Keratinocyte (primary cell): ENCODE data around the gene ADAM19. TPM values are rescaled to one million over a fixed set of nuclear protein-coding genes. Genes with fewer than 3 reads are reported as not detected.
A peak's percentile ranks its signal among the peaks of the same experiment; 100 is the strongest.

Experiments
- DNase-seq: peaks from one replicate; pipeline ENCODE4 v3.0.0-alpha.2; 2011; ENCODE audit warnings: low read depth, missing footprints, low spot score
- FAIRE-seq: peaks from 2 replicates; lab custom pipeline; 2011; peaks lifted over from hg19 to GRCh38; lab: Jason Lieb, UNC
- H2AFZ ChIP-seq: 2 replicates; pipeline ENCODE4 v1.6.0; 2012; ENCODE audit warnings: low read length, control low read depth, inconsistent platforms; ENCODE audit not compliant: control insufficient read depth
- H3K27ac ChIP-seq: 2 replicates; pipeline ENCODE4 v1.5.1; 2011; ENCODE audit warnings: low read length; ENCODE audit not compliant: control insufficient read depth, insufficient read depth
- H3K27me3 ChIP-seq: 3 replicates; pipeline ENCODE4 v1.6.0; 2011; ENCODE audit warnings: low read length; ENCODE audit not compliant: control insufficient read depth, insufficient read depth; ENCODE audit errors: extremely low read depth
- H3K36me3 ChIP-seq, 2 experiments: 2 replicates in 1 of 2; 3 replicates in 1 of 2; pipeline ENCODE4 v1.5.1; 2011; ENCODE audit warnings: low read length in 2 of 2, mild to moderate bottlenecking in 1 of 2; ENCODE audit not compliant: control insufficient read depth in 2 of 2, insufficient read depth in 2 of 2; ENCODE audit errors: extremely low read depth in 1 of 2
- H3K4me1 ChIP-seq: 3 replicates; pipeline ENCODE4 v1.5.1; 2011; ENCODE audit warnings: low read length; ENCODE audit not compliant: control insufficient read depth, insufficient read depth; ENCODE audit errors: extremely low read depth
- H3K4me2 ChIP-seq: 3 replicates; pipeline ENCODE4 v1.6.0; 2011; ENCODE audit warnings: low read depth, low read length; ENCODE audit not compliant: control insufficient read depth, insufficient read depth; ENCODE audit errors: extremely low read depth
- H3K4me3 ChIP-seq, 3 experiments: fragments of 200-600 bp in 1 of 3; sonication (generic) in 1 of 3; 2 replicates in 2 of 3; 3 replicates in 1 of 3; pipeline ENCODE4 v1.5.1; 2011 to 2016; ENCODE audit warnings: low read length in 3 of 3, mild to moderate bottlenecking in 3 of 3, control low read depth in 2 of 3, inconsistent platforms in 1 of 3, low read depth in 1 of 3, mixed read lengths in 1 of 3, mixed run types in 1 of 3, moderate library complexity in 1 of 3; ENCODE audit not compliant: control insufficient read depth in 2 of 3, insufficient read depth in 2 of 3; ENCODE audit errors: extremely low read depth in 1 of 3
- H3K79me2 ChIP-seq: 2 replicates; pipeline ENCODE4 v1.6.0; 2012; ENCODE audit warnings: low read length; ENCODE audit not compliant: control insufficient read depth, insufficient read depth
- H3K9ac ChIP-seq: 3 replicates; pipeline ENCODE4 v1.6.0; 2011; ENCODE audit warnings: low read length; ENCODE audit not compliant: control insufficient read depth, insufficient read depth; ENCODE audit errors: extremely low read depth
- H3K9me1 ChIP-seq: 3 replicates; pipeline ENCODE4 v1.6.0; 2011; ENCODE audit warnings: low read length; ENCODE audit not compliant: control insufficient read depth, insufficient read depth; ENCODE audit errors: extremely low read depth
- H3K9me3 ChIP-seq: 2 replicates; pipeline ENCODE4 v1.5.1; 2012; ENCODE audit warnings: low read depth, low read length; ENCODE audit not compliant: control insufficient read depth
- H4K20me1 ChIP-seq: 3 replicates; pipeline ENCODE4 v1.6.0; 2011; ENCODE audit warnings: low read length; ENCODE audit not compliant: control insufficient read depth, insufficient read depth; ENCODE audit errors: extremely low read depth
- CTCF ChIP-seq, 3 experiments: IDR thresholded peaks in 1 of 3; conservative IDR thresholded peaks in 1 of 3; optimal IDR thresholded peaks in 1 of 3; 2 replicates in 2 of 3; 3 replicates in 1 of 3; pipeline versions ENCODE3 to v1.5.1; 2011; ENCODE audit warnings: low read length in 3 of 3, mild to moderate bottlenecking in 3 of 3, moderate library complexity in 2 of 3, control low read depth in 1 of 3, inconsistent platforms in 1 of 3; ENCODE audit not compliant: insufficient read depth in 2 of 3; ENCODE audit errors: extremely low read depth in 1 of 3
- EZH2 ChIP-seq: IDR thresholded peaks from one replicate; pipeline ENCODE4 v1.6.1; 2012; ENCODE audit warnings: inconsistent platforms, mild to moderate bottlenecking, low read length, moderate library complexity
- dilution Hi-C: fragments of 300-500 bp; cut with MboI; formaldehyde crosslinking; loops from one replicate; pipeline ENCODE4 v1.7.0; 2020; ENCODE audit warnings: low sequenced_read_pairs; ENCODE audit not compliant: extremely low pct_ligation_motif_present
- polyA plus RNA-seq, 5 experiments: library from polyadenylated mRNA; depleted of rRNA in 3 of 5; stranded (reverse) in 3 of 5; stranded (forward) in 1 of 5; unstranded in 1 of 5; fragments of >200 nt; gene quantifications; 1 replicate in 1 of 5; 2 replicates in 3 of 5; 3 replicates in 1 of 5; pipeline versions ENCODE4 v1.2.1 to v1.2.3, GENCODE V29; 2011 to 2012; ENCODE audit warnings: missing spikeins in 2 of 5, low read depth in 1 of 5, low replicate concordance in 1 of 5

The ADAM19 gene
- polyA plus RNA-seq, 1 donor (not counting 4 experiments of a cell fraction or from before 2014, with no cell fraction given): 22.7 TPM

- dilution Hi-C loops: no loop called here
- H3K9me3 ChIP-seq: no peaks in the 10 kb centered on the region
- H3K9ac ChIP-seq: no peak overlapping the region
- TF ChIP-seq CTCF (optimal IDR thresholded peaks at IDR 0.05 in 1 of 3, IDR thresholded peaks at IDR 0.05 in 1 of 3, conservative IDR thresholded peaks at IDR 0.05 in 1 of 3; ENCODE audit: extremely low read depth in 1 of 3, insufficient read depth in 2 of 3, low read length in 3 of 3) (no peak), EZH2 (no peak)
- no peaks in the 10 kb centered on the region for H4K20me1 ChIP-seq
- H3K79me2 ChIP-seq: no peaks in the 10 kb centered on the region
- no peak overlapping the region for H2AFZ ChIP-seq
- H3K4me2 ChIP-seq: no peak overlapping the region
- H3K9me1 ChIP-seq: no peaks in the 10 kb centered on the region
- H3K4me1 ChIP-seq: no peaks in the 10 kb centered on the region
- no peaks in the 10 kb centered on the region for H3K27me3 ChIP-seq
- peaks cover 13 to 44% of the 10 kb centered on the region in 2 experiments for H3K36me3 ChIP-seq
- no peak for FAIRE-seq
- DNase-seq: no peak
- no peak overlapping the region for H3K27ac ChIP-seq
- no peak overlapping the region for H3K4me3 ChIP-seq
Measured at GRCh38 chr5:157473383-157474320, 101.9 kb downstream of the ADAM19 start.

- TF ChIP-seq CTCF (optimal IDR thresholded peaks at IDR 0.05 in 1 of 3, IDR thresholded peaks at IDR 0.05 in 1 of 3, conservative IDR thresholded peaks at IDR 0.05 in 1 of 3; ENCODE audit: extremely low read depth in 1 of 3, insufficient read depth in 2 of 3, low read length in 3 of 3) (peak; percentile 68 to 74 (median 69)), EZH2 (no peak)
- Histone ChIP-seq H3K79me2 (no peaks in the 10 kb centered on the region), H3K27ac (no peak overlapping the region), H3K4me1 (no peaks in the 10 kb centered on the region), H3K4me2 (no peak overlapping the region), H3K36me3 (peaks cover 13 to 50% of the 10 kb centered on the region in 2 experiments), H3K9me1 (no peaks in the 10 kb centered on the region), H3K9ac (no peak overlapping the region), H4K20me1 (no peaks in the 10 kb centered on the region), H3K4me3 (no peak overlapping the region), H3K27me3 (no peaks in the 10 kb centered on the region), H2AFZ (no peak overlapping the region), H3K9me3 (no peaks in the 10 kb centered on the region)
- dilution Hi-C loops: no loop called here
- DNase-seq (no peak), FAIRE-seq (peak; percentile 84)
Measured at GRCh38 chr5:157471709-157472108, 103.9 kb downstream of the ADAM19 start.
